SU-DHL-6 (cell line): Measurements from ENCODE around the gene HASPIN.

Experiments used
- H2AFZ ChIP-seq: fragments of 200-600 bp; sonication (generic); 2 replicates; pipeline ENCODE4 v1.6.1; 2014; ENCODE audit warnings: low read depth, mild to moderate bottlenecking, moderate library complexity, mixed read lengths, antibody characterized with exemption, low read length; ENCODE audit not compliant: severe bottlenecking
- H3F3A ChIP-seq: fragments of 200-600 bp; shearing (Covaris generic); 2 replicates; pipeline ENCODE4 v1.6.0; 2016; ENCODE audit warnings: antibody characterized with exemption, mild to moderate bottlenecking; ENCODE audit not compliant: insufficient read depth
- H3K27ac ChIP-seq: fragments of 200-600 bp; sonication (generic); 2 replicates; pipeline ENCODE4 v1.5.1; 2016; ENCODE audit warnings: low read depth, mild to moderate bottlenecking, low read length, moderate library complexity, mixed read lengths
- H3K27me3 ChIP-seq: fragments of 200-600 bp; sonication (generic), shearing (Covaris generic); 2 replicates; pipeline ENCODE4 v1.6.0; 2014; ENCODE audit warnings: mild to moderate bottlenecking, low read length
- H3K36me3 ChIP-seq: fragments of 200-600 bp; sonication (generic); 2 replicates; pipeline ENCODE4 v1.6.1; 2014; ENCODE audit warnings: mild to moderate bottlenecking, low read length, mixed read lengths
- H3K4me2 ChIP-seq: fragments of 300-600, 200-600 bp; shearing (Covaris generic), sonication (generic); 2 replicates; pipeline ENCODE4 v1.6.0; 2014; ENCODE audit warnings: low read length, low read depth, mild to moderate bottlenecking; ENCODE audit not compliant: poor library complexity, severe bottlenecking
- H3K4me3 ChIP-seq: fragments of 200-600 bp; sonication (generic); 2 replicates; pipeline ENCODE4 v1.5.1; 2014; ENCODE audit warnings: antibody characterized with exemption, low read length, mild to moderate bottlenecking, mixed read lengths; ENCODE audit not compliant: insufficient read depth, poor library complexity, severe bottlenecking
- H3K79me2 ChIP-seq: fragments of 200-600 bp; sonication (generic); 2 replicates; pipeline ENCODE4 v1.6.1; 2014; ENCODE audit warnings: mild to moderate bottlenecking, low read length, moderate library complexity; ENCODE audit not compliant: insufficient read depth
- H3K9ac ChIP-seq: fragments of 200-600 bp; sonication (generic); 2 replicates; pipeline ENCODE4 v1.7.0; 2014; ENCODE audit warnings: mild to moderate bottlenecking, low read length
- H3K9me2 ChIP-seq: fragments of 200-600 bp; sonication (generic); replicated peaks from 2 replicates; pipeline ENCODE4 v1.6.1; 2014; ENCODE audit warnings: low read length; ENCODE audit not compliant: insufficient read depth
- H3K9me3 ChIP-seq: fragments of 200-600 bp; sonication (generic); 2 replicates; pipeline ENCODE4 v1.6.1; 2014; ENCODE audit warnings: low read length, mixed read lengths; ENCODE audit not compliant: insufficient read depth
- H4K20me1 ChIP-seq: fragments of 200-600 bp; sonication (generic); 2 replicates; pipeline ENCODE4 v1.6.1; 2014; ENCODE audit warnings: low read depth, mild to moderate bottlenecking, antibody characterized with exemption, low read length, moderate library complexity, mixed read lengths
- CTCF ChIP-seq: fragments of 200-600 bp; sonication (generic); IDR thresholded peaks from one replicate; pipeline ENCODE4 v1.5.1; 2017; ENCODE audit warnings: antibody characterized with exemption, mild to moderate bottlenecking, low read length, moderate library complexity; ENCODE audit not compliant: insufficient read depth, poor library complexity, severe bottlenecking
- EZH2phosphoT487 ChIP-seq: fragments of 200-600 bp; sonication (generic), shearing (Covaris generic); conservative IDR thresholded peaks from 2 replicates; pipeline ENCODE4 v1.6.1; 2018; ENCODE audit warnings: mild to moderate bottlenecking, antibody characterized with exemption, low read length, moderate library complexity, mixed read lengths

Gene HASPIN

GRCh38 chr17:3723556-3724377, at the start of gene HASPIN:
HASPIN (plus strand) TSS chr17:3723903; CDS start chr17:3723936, 33 bp downstream.
- H3K9me3 ChIP-seq: no peaks in the 10 kb centered on the region
- no peaks in the 10 kb centered on the region for H3K9me2 ChIP-seq
- H4K20me1 ChIP-seq: peaks cover 5% of the 10 kb centered on the region; the same call in 1 of the 2 replicates
- H3K9ac ChIP-seq: peak within 1 kb of the TSS; percentile 91
- H3K79me2 ChIP-seq: peaks cover 53% of the 10 kb centered on the region
- H3K4me3 ChIP-seq: peak within 1 kb of the TSS; percentile 79
- peak within 1 kb of the TSS; percentile 80 for H2AFZ ChIP-seq
- H3F3A ChIP-seq: no peaks in the 10 kb centered on the region
- H3K36me3 ChIP-seq: peaks cover 7% of the 10 kb centered on the region; the same call in 1 of the 2 replicates
- no peaks in the 10 kb centered on the region for H3K27me3 ChIP-seq
- peak within 1 kb of the TSS; percentile 56 for H3K27ac ChIP-seq
- TF ChIP-seq CTCF (no peak), EZH2phosphoT487 (no peak)
- peak within 1 kb of the TSS; percentile 83 for H3K4me2 ChIP-seq

DNA sequence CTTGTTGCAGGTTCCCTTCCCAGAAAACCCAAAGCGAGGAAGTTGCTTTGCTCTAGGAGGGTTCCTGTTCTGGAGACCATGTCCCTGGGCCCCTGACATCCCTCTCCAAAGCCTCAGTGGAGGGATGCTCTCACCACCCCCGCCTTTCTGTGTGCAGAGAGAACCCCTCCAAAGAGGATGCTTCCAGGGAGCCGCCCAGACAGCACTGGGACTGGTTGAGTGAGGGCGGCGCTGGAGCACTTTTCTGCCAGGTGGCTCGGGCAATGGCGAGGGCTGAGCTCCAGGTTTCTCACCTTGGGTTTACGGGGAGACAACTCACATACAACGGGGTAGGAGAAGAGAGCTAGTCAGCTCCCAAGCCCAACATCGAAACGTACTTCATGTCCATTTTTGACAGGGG, 47.8 kb upstream of the HASPIN start:
- Histone ChIP-seq H3K27me3 (no peaks in the 10 kb centered on the region), H3K9me3 (no peaks in the 10 kb centered on the region), H2AFZ (no peak overlapping the region), H3K4me2 (no peak overlapping the region), H3K27ac (no peak overlapping the region), H4K20me1 (no peaks in the 10 kb centered on the region), H3K4me3 (no peak overlapping the region), H3K79me2 (no peaks in the 10 kb centered on the region), H3K9me2 (no peaks in the 10 kb centered on the region), H3K9ac (no peak overlapping the region), H3K36me3 (no peaks in the 10 kb centered on the region), H3F3A (0 out of 2 replicates have a peak, but pooled peaks cover 7% of the 10 kb centered on the region)
- TF ChIP-seq CTCF (no peak), EZH2phosphoT487 (no peak)

DNA sequence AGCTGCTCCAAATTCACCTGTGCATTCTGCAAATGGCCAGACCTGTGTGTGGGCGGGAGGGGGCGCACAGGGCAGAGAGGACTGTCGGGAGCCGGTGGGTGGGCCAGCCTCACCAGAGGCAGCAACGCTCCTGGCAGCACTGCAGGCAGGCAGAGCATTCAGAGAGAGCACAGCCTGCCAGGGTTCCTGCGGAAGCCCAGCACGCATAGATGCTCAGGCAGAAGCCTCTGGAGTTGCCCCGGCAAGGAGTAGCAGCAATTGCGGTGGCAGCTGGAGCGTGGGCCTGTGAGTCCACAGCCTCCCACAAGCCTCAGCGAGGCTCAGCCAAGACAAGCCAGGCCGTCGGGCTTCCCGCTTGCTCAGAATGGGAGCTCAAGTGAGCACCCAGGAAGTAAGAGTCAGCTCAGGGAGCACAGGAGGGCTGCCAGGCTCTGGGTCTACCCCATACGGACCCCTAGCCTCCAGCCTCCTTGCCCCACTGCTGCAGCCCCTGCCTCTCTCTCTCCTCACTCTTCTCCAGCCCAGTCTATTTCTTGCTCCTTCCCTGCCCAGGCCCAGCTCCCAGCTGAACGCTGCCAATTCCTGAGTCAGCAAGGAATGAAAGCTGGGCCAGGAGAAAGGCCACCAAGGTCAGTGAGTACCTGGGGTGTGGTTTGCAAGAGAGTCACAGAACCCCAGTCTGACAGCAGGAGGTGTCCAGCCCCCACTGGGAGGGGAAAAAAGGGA, 45.4 kb upstream of the HASPIN start:
- no peaks in the 10 kb centered on the region for H3F3A ChIP-seq
- H3K4me2 ChIP-seq: no peak overlapping the region
- no peaks in the 10 kb centered on the region for H3K9me2 ChIP-seq
- no peak overlapping the region for H3K27ac ChIP-seq
- no peak overlapping the region for H3K4me3 ChIP-seq
- TF ChIP-seq EZH2phosphoT487 (no peak), CTCF (no peak)
- H2AFZ ChIP-seq: no peak overlapping the region
- no peaks in the 10 kb centered on the region for H3K9me3 ChIP-seq
- H4K20me1 ChIP-seq: no peaks in the 10 kb centered on the region
- no peaks in the 10 kb centered on the region for H3K27me3 ChIP-seq
- no peak overlapping the region for H3K9ac ChIP-seq
- no peaks in the 10 kb centered on the region for H3K36me3 ChIP-seq
- no peaks in the 10 kb centered on the region for H3K79me2 ChIP-seq
